Measurements from ENCODE around the gene CD151.
A peak's percentile ranks its signal among the peaks of the same experiment; 100 is the strongest.

Gene CD151

DNA sequence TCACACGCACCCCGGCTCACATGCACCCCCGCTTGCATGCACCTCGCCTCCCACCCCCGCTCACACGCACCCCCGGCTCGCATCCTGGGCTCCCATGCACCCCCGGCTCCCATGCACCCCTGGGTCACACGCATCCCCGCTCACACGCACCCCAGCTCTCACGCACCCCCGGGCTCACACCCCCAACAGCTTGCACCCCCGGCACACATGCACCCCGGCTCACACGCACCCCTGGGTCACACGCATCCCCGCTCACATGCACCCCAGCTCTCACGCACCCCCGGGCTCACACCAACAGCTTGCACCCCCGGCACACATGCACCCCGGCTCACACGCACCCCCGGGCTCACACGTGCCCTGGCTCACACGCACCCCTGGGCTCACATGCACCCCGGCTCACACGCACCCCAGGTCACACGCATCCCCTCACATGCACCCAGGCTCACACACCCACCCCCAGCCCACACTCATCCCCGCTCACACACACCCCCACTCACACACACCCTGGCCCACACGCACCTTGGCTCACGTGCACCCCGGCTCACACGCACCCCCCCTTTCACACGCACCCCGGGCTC is 26.1 kb downstream of the CD151 start:
- WGBS (ENCODE audit: insufficient coverage) = 99% methylated on average over 19 of the region's 37 CpGs
- H3K4me1 ChIP-seq (ENCODE audit: control extremely low read depth in 1 of 4, control insufficient read depth in 4 of 4, insufficient read depth in 4 of 4, low read length in 3 of 4) = peaks cover 0 to 7% (median 4%) of the 10 kb centered on the region in 4 experiments
- ChIA-PET POLR2A (interaction anchor here (1.0 kb wide), 1 partner anchor 12 kb away, joined by 3 read pairs; no protein-coding TSS in a partner anchor), CTCF (interaction anchor here (1.0 kb wide), 1 partner anchor 10 kb away, joined by 4 read pairs; no protein-coding TSS in a partner anchor)
- H3K27me3 ChIP-seq (replicated peaks in 2 of 5; ENCODE audit: control insufficient read depth in 4 of 5, insufficient read depth in 5 of 5, low read length in 4 of 5) = no peaks in the 10 kb centered on the region
- no peaks in the 10 kb centered on the region for H3K9me3 ChIP-seq (ENCODE audit: control extremely low read depth in 1 of 5, control insufficient read depth in 4 of 5, insufficient read depth in 2 of 5, low read depth in 1 of 5, low read length in 4 of 5)
- no peak for DNase-seq
- H3K36me3 ChIP-seq (ENCODE audit: control insufficient read depth in 4 of 4, insufficient read depth in 4 of 4, low read length in 3 of 4) = peaks cover 0 to 4% (median 0%) of the 10 kb centered on the region in 4 experiments
- no peak overlapping the region for H3K27ac ChIP-seq (ENCODE audit: insufficient read depth in 1 of 2, low read depth in 1 of 2, low read length in 2 of 2, poor library complexity in 1 of 2, severe bottlenecking in 2 of 2)
- no peak overlapping the region for H3K4me3 ChIP-seq (ENCODE audit: control insufficient read depth in 1 of 7, extremely low read depth in 1 of 7, insufficient read depth in 4 of 7, low read depth in 2 of 7, low read length in 6 of 7)

GRCh38 chr11:859394-860131 is 26.8 kb downstream of the CD151 start:
- WGBS (ENCODE audit: insufficient coverage) = 80% methylated on average over 19 of the region's 31 CpGs
- ChIA-PET CTCF (interaction anchor here (1.0 kb wide), 1 partner anchor 11 kb away, joined by 4 read pairs; no protein-coding TSS in a partner anchor), POLR2A (interaction anchor here (1.0 kb wide), 1 partner anchor 12 kb away, joined by 3 read pairs; no protein-coding TSS in a partner anchor)
- H3K36me3 ChIP-seq (ENCODE audit: control insufficient read depth in 4 of 4, insufficient read depth in 4 of 4, low read length in 3 of 4) = peaks cover 0 to 4% (median 0%) of the 10 kb centered on the region in 4 experiments
- no peaks in the 10 kb centered on the region for H3K27me3 ChIP-seq (replicated peaks in 2 of 5; ENCODE audit: control insufficient read depth in 4 of 5, insufficient read depth in 5 of 5, low read length in 4 of 5)
- H3K4me1 ChIP-seq (ENCODE audit: control extremely low read depth in 1 of 4, control insufficient read depth in 4 of 4, insufficient read depth in 4 of 4, low read length in 3 of 4) = peaks cover 0 to 7% (median 4%) of the 10 kb centered on the region in 4 experiments
- H3K27ac ChIP-seq (ENCODE audit: insufficient read depth in 1 of 2, low read depth in 1 of 2, low read length in 2 of 2, poor library complexity in 1 of 2, severe bottlenecking in 2 of 2) = no peak overlapping the region
- DNase-seq = peak in 2 of 3 donors; percentile 67 to 69
- no peak overlapping the region for H3K4me3 ChIP-seq (ENCODE audit: control insufficient read depth in 1 of 7, extremely low read depth in 1 of 7, insufficient read depth in 4 of 7, low read depth in 2 of 7, low read length in 6 of 7)
- no peaks in the 10 kb centered on the region for H3K9me3 ChIP-seq (ENCODE audit: control extremely low read depth in 1 of 5, control insufficient read depth in 4 of 5, insufficient read depth in 2 of 5, low read depth in 1 of 5, low read length in 4 of 5)

- ChIA-PET POLR2A (interaction anchor here (1.0 kb wide), 1 partner anchor 13 kb away, joined by 3 read pairs; no protein-coding TSS in a partner anchor), CTCF (interaction anchor here (1.0 kb wide), 2 partner anchors 12 to 61 kb away, joined by 4 read pairs; no protein-coding TSS in a partner anchor)
- 92% methylated on average over 19 of the region's 21 CpGs for WGBS (ENCODE audit: insufficient coverage)
- Histone ChIP-seq H3K36me3 (ENCODE audit: control insufficient read depth in 4 of 4, insufficient read depth in 4 of 4, low read length in 3 of 4) (peaks cover 0 to 4% (median under 1%) of the 10 kb centered on the region in 4 experiments), H3K9me3 (ENCODE audit: control extremely low read depth in 1 of 5, control insufficient read depth in 4 of 5, insufficient read depth in 2 of 5, low read depth in 1 of 5, low read length in 4 of 5) (no peaks in the 10 kb centered on the region), H3K4me1 (ENCODE audit: control extremely low read depth in 1 of 4, control insufficient read depth in 4 of 4, insufficient read depth in 4 of 4, low read length in 3 of 4) (peaks cover 0 to 7% (median 4%) of the 10 kb centered on the region in 4 experiments), H3K4me3 (ENCODE audit: control insufficient read depth in 1 of 7, extremely low read depth in 1 of 7, insufficient read depth in 4 of 7, low read depth in 2 of 7, low read length in 6 of 7) (no peak overlapping the region), H3K27me3 (replicated peaks in 2 of 5; ENCODE audit: control insufficient read depth in 4 of 5, insufficient read depth in 5 of 5, low read length in 4 of 5) (no peaks in the 10 kb centered on the region), H3K27ac (ENCODE audit: insufficient read depth in 1 of 2, low read depth in 1 of 2, low read length in 2 of 2, poor library complexity in 1 of 2, severe bottlenecking in 2 of 2) (no peak overlapping the region)
- no peak for DNase-seq
These were observed 27.7 kb downstream of the CD151 start for GRCh38 chr11:860234-861104.

- CTCF ChIA-PET = interaction anchor here (1.0 kb wide), 1 partner anchor 61 kb away, joined by 4 read pairs; no protein-coding TSS in a partner anchor
- Histone ChIP-seq H3K36me3 (ENCODE audit: control insufficient read depth in 4 of 4, insufficient read depth in 4 of 4, low read length in 3 of 4) (peaks cover 0 to 3% (median 1%) of the 10 kb centered on the region in 4 experiments), H3K9me3 (ENCODE audit: control extremely low read depth in 1 of 5, control insufficient read depth in 4 of 5, insufficient read depth in 2 of 5, low read depth in 1 of 5, low read length in 4 of 5) (no peaks in the 10 kb centered on the region), H3K27ac (ENCODE audit: insufficient read depth in 1 of 2, low read depth in 1 of 2, low read length in 2 of 2, poor library complexity in 1 of 2, severe bottlenecking in 2 of 2) (no peak overlapping the region), H3K4me3 (ENCODE audit: control insufficient read depth in 1 of 7, extremely low read depth in 1 of 7, insufficient read depth in 4 of 7, low read depth in 2 of 7, low read length in 6 of 7) (no peak overlapping the region), H3K4me1 (ENCODE audit: control extremely low read depth in 1 of 4, control insufficient read depth in 4 of 4, insufficient read depth in 4 of 4, low read length in 3 of 4) (peaks cover 0 to 7% (median 4%) of the 10 kb centered on the region in 4 experiments), H3K27me3 (replicated peaks in 2 of 5; ENCODE audit: control insufficient read depth in 4 of 5, insufficient read depth in 5 of 5, low read length in 4 of 5) (no peaks in the 10 kb centered on the region)
- 92% methylated on average over 12 of the region's 14 CpGs for WGBS (ENCODE audit: insufficient coverage)
- POLR2A ChIA-PET = no interaction called here
- DNase-seq = no peak
These were observed 28.3 kb downstream of the CD151 start for GRCh38 chr11:861105-861479.

DNA sequence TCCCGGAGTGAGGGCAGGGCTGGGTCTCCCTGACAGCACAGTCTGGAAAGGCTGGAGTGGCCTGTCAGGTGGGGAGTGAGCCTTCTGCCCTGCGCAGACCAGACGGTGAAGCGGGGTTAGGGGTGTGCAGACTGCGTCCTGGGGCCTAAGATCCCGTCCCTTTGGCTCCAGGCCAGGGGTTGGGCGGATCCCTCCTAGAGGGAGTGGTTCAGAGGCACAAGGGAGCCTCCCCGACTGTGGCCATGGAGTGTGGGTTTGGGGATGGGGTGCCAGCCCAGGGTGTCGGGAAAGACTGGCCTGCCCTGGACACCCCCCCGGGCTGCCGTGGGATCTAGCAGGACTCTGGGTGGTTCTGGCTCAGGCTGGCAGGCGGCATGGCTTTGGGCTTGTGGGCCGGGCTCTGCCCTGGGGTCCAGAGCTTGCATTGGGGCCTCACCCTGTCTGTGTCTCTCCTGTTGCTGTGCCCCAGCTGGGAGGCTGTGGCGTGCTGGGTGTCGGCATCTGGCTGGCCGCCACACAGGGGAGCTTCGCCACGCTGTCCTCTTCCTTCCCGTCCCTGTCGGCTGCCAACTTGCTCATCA is 29.4 kb downstream of the CD151 start:
- WGBS (ENCODE audit: insufficient coverage) = 91% methylated on average over 15 of the region's 20 CpGs
- Histone ChIP-seq H3K27ac (ENCODE audit: insufficient read depth in 1 of 2, low read depth in 1 of 2, low read length in 2 of 2, poor library complexity in 1 of 2, severe bottlenecking in 2 of 2) (no peak overlapping the region), H3K4me1 (ENCODE audit: control extremely low read depth in 1 of 4, control insufficient read depth in 4 of 4, insufficient read depth in 4 of 4, low read length in 3 of 4) (peaks cover 0 to 7% (median 4%) of the 10 kb centered on the region in 4 experiments), H3K9me3 (ENCODE audit: control extremely low read depth in 1 of 5, control insufficient read depth in 4 of 5, insufficient read depth in 2 of 5, low read depth in 1 of 5, low read length in 4 of 5) (no peaks in the 10 kb centered on the region), H3K36me3 (ENCODE audit: control insufficient read depth in 4 of 4, insufficient read depth in 4 of 4, low read length in 3 of 4) (peaks cover 0 to 9% (median 6%) of the 10 kb centered on the region in 4 experiments), H3K4me3 (ENCODE audit: control insufficient read depth in 1 of 7, extremely low read depth in 1 of 7, insufficient read depth in 4 of 7, low read depth in 2 of 7, low read length in 6 of 7) (no peak overlapping the region), H3K27me3 (replicated peaks in 2 of 5; ENCODE audit: control insufficient read depth in 4 of 5, insufficient read depth in 5 of 5, low read length in 4 of 5) (no peaks in the 10 kb centered on the region)
- ChIA-PET CTCF (no interaction called here), POLR2A (interaction anchor here (0.6 kb wide), 1 partner anchor 13 kb away, joined by 4 read pairs; no protein-coding TSS in a partner anchor)
- no peak for DNase-seq

DNA sequence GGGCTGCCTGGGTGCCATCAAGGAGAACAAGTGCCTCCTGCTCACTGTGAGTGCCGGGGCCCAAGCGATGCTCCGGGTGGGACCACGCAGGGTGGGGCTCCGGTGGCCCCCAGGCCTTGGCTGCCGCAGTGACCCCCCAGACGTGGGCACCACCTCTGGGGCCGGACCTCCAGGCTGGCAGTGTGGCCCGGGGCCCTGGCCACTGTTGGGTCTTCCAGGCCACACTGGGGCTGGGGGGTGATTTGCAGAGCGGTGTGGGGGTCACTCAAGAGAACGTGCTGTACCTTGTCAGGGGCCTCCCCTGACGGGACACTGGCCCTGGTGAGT is 29.9 kb downstream of the CD151 start:
- DNase-seq = no peak
- ChIA-PET CTCF (no interaction called here), POLR2A (no interaction called here)
- H3K4me1 ChIP-seq (ENCODE audit: control extremely low read depth in 1 of 4, control insufficient read depth in 4 of 4, insufficient read depth in 4 of 4, low read length in 3 of 4) = peaks cover 0 to 7% (median 4%) of the 10 kb centered on the region in 4 experiments
- no peak overlapping the region for H3K4me3 ChIP-seq (ENCODE audit: control insufficient read depth in 1 of 7, extremely low read depth in 1 of 7, insufficient read depth in 4 of 7, low read depth in 2 of 7, low read length in 6 of 7)
- H3K27me3 ChIP-seq (replicated peaks in 2 of 5; ENCODE audit: control insufficient read depth in 4 of 5, insufficient read depth in 5 of 5, low read length in 4 of 5) = no peaks in the 10 kb centered on the region
- no peaks in the 10 kb centered on the region for H3K9me3 ChIP-seq (ENCODE audit: control extremely low read depth in 1 of 5, control insufficient read depth in 4 of 5, insufficient read depth in 2 of 5, low read depth in 1 of 5, low read length in 4 of 5)
- 95% methylated on average over 12 of the region's 12 CpGs for WGBS (ENCODE audit: insufficient coverage)
- no peak overlapping the region for H3K27ac ChIP-seq (ENCODE audit: insufficient read depth in 1 of 2, low read depth in 1 of 2, low read length in 2 of 2, poor library complexity in 1 of 2, severe bottlenecking in 2 of 2)
- peaks cover 0 to 9% (median 6%) of the 10 kb centered on the region in 4 experiments for H3K36me3 ChIP-seq (ENCODE audit: control insufficient read depth in 4 of 4, insufficient read depth in 4 of 4, low read length in 3 of 4)
